Gastrocnemius medialis (tissue), 4 donors: ENCODE data around the gene TLE5.

Source experiments
- POLR2A ChIP-seq, 2 donors: fragments of 450-650 bp; IDR thresholded peaks; one replicate each; pipeline ENCODE4 v1.6.1; 2017; ENCODE audit warnings: antibody characterized with exemption in 2 of 2, mild to moderate bottlenecking in 2 of 2, moderate library complexity in 2 of 2
- TF ChIP-seq, protein P1 (sequence below), 5 experiments: fragments of 450-650 bp in 3 of 5; fragments of 200-600 bp in 2 of 5; sonication (generic) in 2 of 5; IDR thresholded peaks in 4 of 5; conservative IDR thresholded peaks in 1 of 5; 1 replicate in 4 of 5; 2 replicates in 1 of 5; pipeline ENCODE4 v1.5.1; 2016 to 2019; ENCODE audit warnings: antibody characterized with exemption in 5 of 5, mild to moderate bottlenecking in 3 of 5, moderate library complexity in 3 of 5

DNA sequence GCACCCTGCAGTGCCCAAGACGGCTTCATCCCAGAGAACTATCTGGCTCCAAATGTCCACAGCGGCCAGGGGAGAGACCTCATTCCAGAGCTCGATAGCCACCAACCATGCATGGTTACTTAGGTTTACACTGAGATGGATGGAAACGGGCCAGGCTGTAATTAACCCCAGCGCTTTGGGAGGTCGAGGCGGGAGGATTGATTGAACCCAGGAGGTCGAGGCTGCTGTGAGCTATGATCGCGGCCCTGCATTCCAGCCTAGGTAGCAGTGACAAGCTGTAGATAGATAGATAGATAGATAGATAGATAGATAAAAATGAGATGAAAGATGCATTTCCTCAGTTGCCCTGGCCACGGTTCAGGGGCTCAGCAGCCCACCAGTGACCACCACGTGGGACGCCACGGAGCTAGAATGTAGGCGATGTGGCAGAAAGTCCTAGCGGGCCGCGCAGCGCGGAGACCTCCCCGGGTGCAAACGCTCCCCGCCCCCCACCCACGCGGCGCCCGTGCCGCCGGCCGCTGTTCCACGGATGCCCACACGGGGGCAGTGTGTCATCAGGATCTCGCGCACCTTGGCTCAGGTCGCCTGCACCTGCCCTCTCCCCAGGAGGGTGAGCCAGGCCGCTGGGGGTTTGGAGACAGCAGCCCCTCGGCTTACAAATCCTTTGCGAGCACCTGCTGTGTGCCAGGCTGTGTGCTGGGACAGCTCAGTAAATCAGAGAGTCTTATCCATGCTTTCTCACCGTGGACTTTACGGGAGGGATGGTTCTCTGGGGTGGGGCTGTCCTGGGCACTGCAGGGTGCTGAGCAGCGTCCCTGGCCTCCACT is 13.5 kb upstream of the TLE5 start:
- TF ChIP-seq POLR2A (IDR thresholded peaks at IDR 0.05): no peak
- TF ChIP-seq, protein P1, sequence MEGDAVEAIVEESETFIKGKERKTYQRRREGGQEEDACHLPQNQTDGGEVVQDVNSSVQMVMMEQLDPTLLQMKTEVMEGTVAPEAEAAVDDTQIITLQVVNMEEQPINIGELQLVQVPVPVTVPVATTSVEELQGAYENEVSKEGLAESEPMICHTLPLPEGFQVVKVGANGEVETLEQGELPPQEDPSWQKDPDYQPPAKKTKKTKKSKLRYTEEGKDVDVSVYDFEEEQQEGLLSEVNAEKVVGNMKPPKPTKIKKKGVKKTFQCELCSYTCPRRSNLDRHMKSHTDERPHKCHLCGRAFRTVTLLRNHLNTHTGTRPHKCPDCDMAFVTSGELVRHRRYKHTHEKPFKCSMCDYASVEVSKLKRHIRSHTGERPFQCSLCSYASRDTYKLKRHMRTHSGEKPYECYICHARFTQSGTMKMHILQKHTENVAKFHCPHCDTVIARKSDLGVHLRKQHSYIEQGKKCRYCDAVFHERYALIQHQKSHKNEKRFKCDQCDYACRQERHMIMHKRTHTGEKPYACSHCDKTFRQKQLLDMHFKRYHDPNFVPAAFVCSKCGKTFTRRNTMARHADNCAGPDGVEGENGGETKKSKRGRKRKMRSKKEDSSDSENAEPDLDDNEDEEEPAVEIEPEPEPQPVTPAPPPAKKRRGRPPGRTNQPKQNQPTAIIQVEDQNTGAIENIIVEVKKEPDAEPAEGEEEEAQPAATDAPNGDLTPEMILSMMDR (IDR thresholded peaks at IDR 0.05 in 4 of 5, conservative IDR thresholded peaks at IDR 0.05 in 1 of 5): peak; percentile 76 to 98 (median 96)
